ENCODE measurements around the gene NRP2.

NRP2 gene

DNA sequence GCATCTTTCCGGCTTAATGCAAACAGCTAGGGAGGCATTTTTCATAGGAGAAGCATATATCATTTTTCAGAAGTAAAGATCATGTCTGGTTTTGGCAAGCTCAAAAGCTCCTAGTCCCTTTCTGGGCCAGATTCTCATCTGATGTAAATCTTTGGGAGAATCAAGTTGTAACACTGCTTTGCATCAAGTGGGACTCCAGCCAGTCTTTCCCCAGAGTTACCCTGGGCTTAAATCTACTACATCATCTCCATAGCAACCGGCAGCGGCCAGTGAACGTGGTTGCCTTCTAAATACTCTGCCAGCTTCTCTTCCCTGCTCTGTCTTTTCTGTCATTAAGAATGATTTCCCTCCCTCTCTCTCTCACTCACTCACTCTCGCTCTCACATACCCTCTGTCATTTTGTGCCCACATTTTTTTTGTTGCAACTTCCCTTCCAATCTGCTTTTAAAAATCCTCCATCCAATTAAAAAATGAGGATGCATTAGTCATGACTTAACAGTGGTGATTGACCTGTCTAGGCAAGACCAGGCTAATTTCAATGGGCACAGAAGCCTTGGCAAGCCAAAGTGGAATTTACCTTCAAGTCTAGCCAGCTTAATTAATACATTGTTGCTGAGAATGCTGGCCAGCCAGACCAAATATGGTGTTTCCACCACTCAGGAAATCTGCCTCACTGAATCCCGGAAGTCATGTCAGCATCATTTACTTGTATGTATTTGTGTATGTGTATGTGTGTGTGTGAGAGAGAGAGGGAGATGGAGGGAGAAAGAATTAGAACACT lies 93.0 kb downstream of the NRP2 start:
- no peaks in the 10 kb centered on the region for H3K9me3 ChIP-seq (ENCODE audit: control insufficient read depth in 2 of 2, low read length in 2 of 2)
- no peak overlapping the region for H3K4me3 ChIP-seq (ENCODE audit: low read length in 2 of 2)
- H3K27me3 ChIP-seq (ENCODE audit: control insufficient read depth in 1 of 2, insufficient read depth in 2 of 2, low read length in 2 of 2), result no peaks in the 10 kb centered on the region
- H3K9ac ChIP-seq (ENCODE audit: low read length in 2 of 2), result no peak overlapping the region
- H3K36me3 ChIP-seq (ENCODE audit: control insufficient read depth in 2 of 2, insufficient read depth in 2 of 2, low read length in 2 of 2), result peaks cover 15 to 19% of the 10 kb centered on the region in 2 donors
- H3K27ac ChIP-seq (ENCODE audit: low read length), result peak overlapping the region; percentile 97
- H3K4me1 ChIP-seq (ENCODE audit: control insufficient read depth, insufficient read depth, low read length), result peaks cover 67% of the 10 kb centered on the region

- Histone ChIP-seq H3K27me3 (ENCODE audit: control insufficient read depth in 1 of 2, insufficient read depth in 2 of 2, low read length in 2 of 2) (no peaks in the 10 kb centered on the region), H3K4me3 (ENCODE audit: low read length in 2 of 2) (no peak overlapping the region), H3K36me3 (ENCODE audit: control insufficient read depth in 2 of 2, insufficient read depth in 2 of 2, low read length in 2 of 2) (peaks cover 15 to 16% of the 10 kb centered on the region in 2 donors), H3K4me1 (ENCODE audit: control insufficient read depth, insufficient read depth, low read length) (peaks cover 62% of the 10 kb centered on the region), H3K9me3 (ENCODE audit: control insufficient read depth in 2 of 2, low read length in 2 of 2) (no peaks in the 10 kb centered on the region), H3K27ac (ENCODE audit: low read length) (peak overlapping the region; percentile 97), H3K9ac (ENCODE audit: low read length in 2 of 2) (no peak overlapping the region)
Measured at GRCh38 chr2:205776139-205776538, 93.8 kb downstream of the NRP2 start.

- Histone ChIP-seq H3K27me3 (ENCODE audit: control insufficient read depth in 1 of 2, insufficient read depth in 2 of 2, low read length in 2 of 2) (no peaks in the 10 kb centered on the region), H3K9me3 (ENCODE audit: control insufficient read depth in 2 of 2, low read length in 2 of 2) (no peaks in the 10 kb centered on the region), H3K9ac (ENCODE audit: low read length in 2 of 2) (no peak overlapping the region), H3K4me3 (ENCODE audit: low read length in 2 of 2) (no peak overlapping the region), H3K4me1 (ENCODE audit: control insufficient read depth, insufficient read depth, low read length) (peaks cover 65% of the 10 kb centered on the region), H3K27ac (ENCODE audit: low read length) (peak overlapping the region; percentile 97), H3K36me3 (ENCODE audit: control insufficient read depth in 2 of 2, insufficient read depth in 2 of 2, low read length in 2 of 2) (peaks cover 15 to 16% of the 10 kb centered on the region in 2 donors)
Measured at GRCh38 chr2:205776720-205777119, 94.4 kb downstream of the NRP2 start.

- Histone ChIP-seq H3K27ac (ENCODE audit: low read length) (peak overlapping the region; percentile 97), H3K4me1 (ENCODE audit: control insufficient read depth, insufficient read depth, low read length) (peaks cover 58% of the 10 kb centered on the region), H3K27me3 (ENCODE audit: control insufficient read depth in 1 of 2, insufficient read depth in 2 of 2, low read length in 2 of 2) (no peaks in the 10 kb centered on the region), H3K36me3 (ENCODE audit: control insufficient read depth in 2 of 2, insufficient read depth in 2 of 2, low read length in 2 of 2) (peaks cover 11 to 16% of the 10 kb centered on the region in 2 donors), H3K4me3 (ENCODE audit: low read length in 2 of 2) (no peak overlapping the region), H3K9me3 (ENCODE audit: control insufficient read depth in 2 of 2, low read length in 2 of 2) (no peaks in the 10 kb centered on the region), H3K9ac (ENCODE audit: low read length in 2 of 2) (peak overlapping the region in 1 of 2 donors; percentile 37)
Measured at GRCh38 chr2:205778356-205778755, 96.1 kb downstream of the NRP2 start.

GRCh38 chr2:205780645-205781044 lies 98.3 kb downstream of the NRP2 start:
- H3K9ac ChIP-seq (ENCODE audit: low read length in 2 of 2), result peak overlapping the region in 1 of 2 donors; percentile 24
- no peak overlapping the region for H3K4me3 ChIP-seq (ENCODE audit: low read length in 2 of 2)
- no peaks in the 10 kb centered on the region for H3K27me3 ChIP-seq (ENCODE audit: control insufficient read depth in 1 of 2, insufficient read depth in 2 of 2, low read length in 2 of 2)
- H3K4me1 ChIP-seq (ENCODE audit: control insufficient read depth, insufficient read depth, low read length), result peaks cover 51% of the 10 kb centered on the region
- H3K36me3 ChIP-seq (ENCODE audit: control insufficient read depth in 2 of 2, insufficient read depth in 2 of 2, low read length in 2 of 2), result peaks cover 11% of the 10 kb centered on the region in 2 donors
- no peaks in the 10 kb centered on the region for H3K9me3 ChIP-seq (ENCODE audit: control insufficient read depth in 2 of 2, low read length in 2 of 2)
- peak overlapping the region; percentile 96 for H3K27ac ChIP-seq (ENCODE audit: low read length)

- peak overlapping the region; percentile 96 for H3K27ac ChIP-seq (ENCODE audit: low read length)
- H3K36me3 ChIP-seq (ENCODE audit: control insufficient read depth in 2 of 2, insufficient read depth in 2 of 2, low read length in 2 of 2), result peaks cover 7% of the 10 kb centered on the region in 2 donors
- H3K27me3 ChIP-seq (ENCODE audit: control insufficient read depth in 1 of 2, insufficient read depth in 2 of 2, low read length in 2 of 2), result no peaks in the 10 kb centered on the region
- no peaks in the 10 kb centered on the region for H3K9me3 ChIP-seq (ENCODE audit: control insufficient read depth in 2 of 2, low read length in 2 of 2)
- no peak overlapping the region for H3K4me3 ChIP-seq (ENCODE audit: low read length in 2 of 2)
- H3K4me1 ChIP-seq (ENCODE audit: control insufficient read depth, insufficient read depth, low read length), result peaks cover 47% of the 10 kb centered on the region
- H3K9ac ChIP-seq (ENCODE audit: low read length in 2 of 2), result peak overlapping the region; percentile 3 to 24
Measured at GRCh38 chr2:205781244-205781931, 99.1 kb downstream of the NRP2 start.

DNA sequence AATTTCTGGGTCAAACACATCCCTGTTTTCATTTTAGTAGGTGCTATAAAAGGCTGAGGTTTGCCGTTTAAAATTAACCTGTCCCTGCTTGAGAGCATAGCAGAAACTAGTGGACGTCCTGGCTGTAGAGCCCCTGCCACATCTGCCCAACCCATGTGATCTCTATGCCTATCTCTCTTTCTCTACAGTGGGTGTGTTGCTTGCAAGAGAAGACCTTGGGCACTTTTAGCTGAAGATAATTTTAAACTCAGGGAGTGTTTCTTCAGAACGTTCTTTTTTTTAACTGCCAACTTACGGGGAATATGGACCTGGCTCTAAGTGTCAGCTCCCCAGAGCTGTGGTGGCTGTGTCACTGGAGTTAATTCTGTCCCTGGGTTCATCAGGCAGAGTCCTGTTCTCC lies 100.6 kb downstream of the NRP2 start:
- Histone ChIP-seq H3K4me3 (ENCODE audit: low read length in 2 of 2) (no peak overlapping the region), H3K27ac (ENCODE audit: low read length) (peak overlapping the region; percentile 96), H3K27me3 (ENCODE audit: control insufficient read depth in 1 of 2, insufficient read depth in 2 of 2, low read length in 2 of 2) (no peaks in the 10 kb centered on the region), H3K9me3 (ENCODE audit: control insufficient read depth in 2 of 2, low read length in 2 of 2) (no peaks in the 10 kb centered on the region), H3K4me1 (ENCODE audit: control insufficient read depth, insufficient read depth, low read length) (peaks cover 47% of the 10 kb centered on the region), H3K36me3 (ENCODE audit: control insufficient read depth in 2 of 2, insufficient read depth in 2 of 2, low read length in 2 of 2) (peaks cover 3 to 7% of the 10 kb centered on the region in 2 donors), H3K9ac (ENCODE audit: low read length in 2 of 2) (no peak overlapping the region)

GRCh38 chr2:205783872-205784499 lies 101.7 kb downstream of the NRP2 start:
- Histone ChIP-seq H3K4me1 (ENCODE audit: control insufficient read depth, insufficient read depth, low read length) (peaks cover 47% of the 10 kb centered on the region), H3K9me3 (ENCODE audit: control insufficient read depth in 2 of 2, low read length in 2 of 2) (no peaks in the 10 kb centered on the region), H3K36me3 (ENCODE audit: control insufficient read depth in 2 of 2, insufficient read depth in 2 of 2, low read length in 2 of 2) (no peaks in the 10 kb centered on the region), H3K27ac (ENCODE audit: low read length) (peak overlapping the region; percentile 96), H3K9ac (ENCODE audit: low read length in 2 of 2) (no peak overlapping the region), H3K27me3 (ENCODE audit: control insufficient read depth in 1 of 2, insufficient read depth in 2 of 2, low read length in 2 of 2) (no peaks in the 10 kb centered on the region), H3K4me3 (ENCODE audit: low read length in 2 of 2) (no peak overlapping the region)

DNA sequence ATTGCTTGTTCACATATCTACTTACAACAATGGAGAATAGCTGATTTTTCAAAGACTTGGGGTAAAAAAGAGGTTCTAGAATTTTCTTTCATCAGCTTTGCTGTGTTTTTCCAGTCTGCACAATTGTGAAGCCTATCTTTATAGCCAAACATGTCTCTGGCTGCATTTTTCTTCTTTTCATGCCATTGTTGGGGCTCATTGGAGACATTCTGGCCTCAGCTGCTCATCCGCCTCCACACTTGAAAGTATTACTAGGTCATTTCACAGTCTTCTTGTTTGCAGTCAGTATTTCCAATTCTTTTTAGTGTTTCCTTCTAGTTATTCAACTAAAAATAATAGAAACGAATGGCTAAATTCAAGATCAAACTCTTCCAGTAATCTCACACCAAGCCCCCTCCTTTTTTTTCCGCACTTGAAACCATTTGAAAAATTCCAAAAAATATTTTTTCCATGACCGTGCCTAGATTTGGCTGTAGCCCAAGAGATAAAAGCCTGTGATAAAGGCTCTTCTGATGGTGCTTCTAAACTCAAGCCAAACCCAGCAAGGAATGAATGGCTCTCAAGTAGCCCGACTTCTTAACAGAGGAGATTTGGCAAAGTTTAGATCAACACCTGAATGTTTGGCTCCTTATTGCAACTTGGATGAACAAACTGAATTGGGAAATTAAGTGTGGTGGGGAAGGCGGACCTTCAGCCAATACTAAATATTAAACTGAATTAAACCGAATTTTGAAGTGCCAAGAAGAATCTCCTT lies 103.4 kb downstream of the NRP2 start:
- H3K4me3 ChIP-seq (ENCODE audit: low read length in 2 of 2), result no peak overlapping the region
- H3K27me3 ChIP-seq (ENCODE audit: control insufficient read depth in 1 of 2, insufficient read depth in 2 of 2, low read length in 2 of 2), result no peaks in the 10 kb centered on the region
- H3K4me1 ChIP-seq (ENCODE audit: control insufficient read depth, insufficient read depth, low read length), result peaks cover 62% of the 10 kb centered on the region
- H3K9me3 ChIP-seq (ENCODE audit: control insufficient read depth in 2 of 2, low read length in 2 of 2), result no peaks in the 10 kb centered on the region
- H3K9ac ChIP-seq (ENCODE audit: low read length in 2 of 2), result no peak overlapping the region
- H3K36me3 ChIP-seq (ENCODE audit: control insufficient read depth in 2 of 2, insufficient read depth in 2 of 2, low read length in 2 of 2), result no peaks in the 10 kb centered on the region
- H3K27ac ChIP-seq (ENCODE audit: low read length), result peak overlapping the region; percentile 96

GRCh38 chr2:205786976-205787375 lies 104.7 kb downstream of the NRP2 start:
- no peaks in the 10 kb centered on the region for H3K9me3 ChIP-seq (ENCODE audit: control insufficient read depth in 2 of 2, low read length in 2 of 2)
- H3K27ac ChIP-seq (ENCODE audit: low read length), result peak overlapping the region; percentile 96
- H3K4me1 ChIP-seq (ENCODE audit: control insufficient read depth, insufficient read depth, low read length), result peaks cover 61% of the 10 kb centered on the region
- no peak overlapping the region for H3K9ac ChIP-seq (ENCODE audit: low read length in 2 of 2)
- H3K4me3 ChIP-seq (ENCODE audit: low read length in 2 of 2), result no peak overlapping the region
- peaks cover 0 to 2% of the 10 kb centered on the region in 2 donors for H3K36me3 ChIP-seq (ENCODE audit: control insufficient read depth in 2 of 2, insufficient read depth in 2 of 2, low read length in 2 of 2)
- no peaks in the 10 kb centered on the region for H3K27me3 ChIP-seq (ENCODE audit: control insufficient read depth in 1 of 2, insufficient read depth in 2 of 2, low read length in 2 of 2)

All from stomach smooth muscle (tissue), 2 donors.